GM13976 (cell line): ENCODE data around the gene PLIN4.
"Not testable (repeated sequence)": the region's sequence is repeated elsewhere in the genome, so short reads cannot be mapped to it uniquely, and the experiment has no call there.

Experiments used
- DNase-seq: peaks from one replicate; pipeline ENCODE4 v3.0.0; 2012; ENCODE audit warnings: low spot score
- CTCF ChIP-seq: IDR thresholded peaks from 2 replicates; pipeline ENCODE4 v1.5.1; 2012; ENCODE audit warnings: borderline replicate concordance, mild to moderate bottlenecking; ENCODE audit not compliant: insufficient read depth; ENCODE audit errors: extremely low read depth, missing control alignments, control extremely low read depth
- in situ Hi-C: fragments of 300-500 bp; cut with MboI; formaldehyde crosslinking; loops from one replicate; pipeline ENCODE4 v1.12.0; 2022; ENCODE audit warnings: low sequenced_read_pairs, mixed read lengths, inconsistent platforms; ENCODE audit not compliant: unreplicated experiment

PLIN4 gene

GRCh38 chr19:4531562-4532165 is 13.4 kb upstream of the PLIN4 start:
- TF ChIP-seq CTCF, result no peak
- in situ Hi-C loops, result no loop called here
- no peak for DNase-seq

- in situ Hi-C loops, result no loop called here
- no peak for DNase-seq
- TF ChIP-seq CTCF, result no peak
Observed at GRCh38 chr19:4529924-4530522, 11.7 kb upstream of the PLIN4 start.

DNA sequence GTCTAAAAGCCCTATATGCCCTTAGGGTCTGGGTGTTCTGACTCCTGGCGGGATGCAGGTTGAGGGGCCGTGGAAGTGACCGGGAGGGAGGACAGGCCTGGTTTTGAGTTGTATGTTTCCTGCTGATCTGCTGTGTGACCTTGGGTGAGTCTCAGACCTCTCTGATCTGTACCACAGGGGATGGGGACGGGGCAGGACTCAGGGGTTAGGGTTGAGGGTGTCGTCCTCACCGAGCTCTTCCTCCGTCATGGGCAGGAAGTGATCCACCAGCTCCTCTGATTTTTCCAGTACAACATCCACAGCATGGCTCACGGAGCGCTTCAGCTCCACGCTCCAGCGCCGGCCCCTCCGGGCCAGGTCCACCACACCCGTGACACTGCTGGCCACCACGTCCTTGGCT is 10.6 kb upstream of the PLIN4 start:
- no peak for DNase-seq
- in situ Hi-C loops, result no loop called here
- no peak for TF ChIP-seq CTCF

DNA sequence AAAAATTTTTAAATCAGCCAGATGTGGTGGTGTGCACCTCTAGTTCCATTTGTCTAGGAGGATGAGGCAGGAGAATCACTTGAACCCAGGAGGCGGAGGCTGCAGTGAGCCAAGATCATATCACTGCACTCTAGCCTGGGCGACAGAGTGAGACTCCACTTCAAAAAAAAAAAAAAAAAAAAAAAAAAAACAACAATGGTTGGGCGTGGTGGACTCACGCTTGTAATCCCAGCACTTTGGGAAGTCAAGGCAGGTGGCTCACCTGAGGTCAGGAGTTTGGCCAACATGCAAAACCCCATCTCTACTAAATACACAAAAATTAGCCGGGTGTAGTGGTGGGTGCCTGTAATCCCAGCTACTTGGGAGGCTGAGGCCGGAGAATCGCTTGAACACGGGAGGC is 9.1 kb upstream of the PLIN4 start:
- DNase-seq, in situ Hi-C loops: not testable (repeated sequence)

GRCh38 chr19:4525563-4526002 is 7.3 kb upstream of the PLIN4 start:
- DNase-seq, result no peak
- in situ Hi-C loops, result no loop called here
- TF ChIP-seq CTCF, result no peak

DNA sequence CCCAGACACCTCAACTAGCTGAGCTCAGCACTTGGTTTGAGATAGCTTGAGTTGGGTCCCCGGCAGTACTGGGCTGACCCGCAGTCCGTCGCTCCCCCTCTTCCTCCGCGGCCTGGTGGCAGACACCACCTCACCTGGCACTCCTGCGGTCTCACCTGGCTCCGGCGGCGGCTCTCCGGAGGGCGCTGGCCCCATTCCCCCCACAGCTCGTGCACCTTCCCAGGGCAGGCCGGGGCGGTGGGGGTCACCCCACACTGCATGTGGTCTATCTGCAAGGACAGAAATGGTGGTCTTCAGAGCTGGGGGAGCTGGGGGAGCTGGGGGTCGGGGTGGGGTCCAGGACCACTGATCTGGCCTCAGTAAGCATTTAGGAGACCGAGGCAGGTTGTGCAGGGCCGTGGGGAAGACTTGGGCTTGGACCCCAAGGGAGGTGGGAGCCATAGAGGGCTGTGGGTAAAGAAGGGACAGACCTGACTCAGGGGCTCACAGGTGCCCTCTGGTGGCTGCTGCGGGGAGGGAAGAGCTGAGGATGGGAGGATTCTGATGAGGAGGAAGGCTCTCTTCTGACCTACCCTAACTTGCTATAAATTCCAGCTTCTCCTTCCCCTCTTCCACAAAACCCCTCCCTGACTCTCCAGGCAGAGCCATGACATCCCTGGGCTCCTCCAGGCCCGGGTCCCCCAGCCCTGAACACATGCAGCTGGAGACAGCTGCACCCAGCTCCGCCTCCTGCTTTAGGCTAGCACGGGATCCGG is 6.7 kb upstream of the PLIN4 start:
- peak; percentile 68 for TF ChIP-seq CTCF
- in situ Hi-C loops, result no loop called here
- peak; percentile 85 for DNase-seq

- DNase-seq, result peak; percentile 80
- in situ Hi-C loops, result no loop called here
- peak; percentile 69 for TF ChIP-seq CTCF
Observed at GRCh38 chr19:4523306-4524110, 5.2 kb upstream of the PLIN4 start.
